Mesenchymal stem cell (in vitro differentiated cells and primary cell): ENCODE results near the gene RAPGEF5.

Experiments
- DNase-seq: peaks from one replicate; pipeline ENCODE4 v3.0.0-alpha.2; 2013
- H2AFZ ChIP-seq: one replicate; pipeline ENCODE4 v1.6.1; 2013; ENCODE audit warnings: low read depth, mild to moderate bottlenecking, control low read depth, inconsistent platforms, low read length, moderate library complexity
- H2AK5ac ChIP-seq: 2 replicates; pipeline ENCODE4 v1.6.1; 2013; ENCODE audit warnings: low read length, moderate library complexity, mild to moderate bottlenecking, inconsistent platforms; ENCODE audit not compliant: severe bottlenecking
- H2BK120ac ChIP-seq: one replicate; pipeline ENCODE4 v1.6.1; 2013; ENCODE audit warnings: low read depth, mild to moderate bottlenecking, inconsistent platforms, low read length, moderate library complexity
- H2BK12ac ChIP-seq, 2 experiments: one replicate each; pipeline ENCODE4 v1.6.1; 2013; ENCODE audit warnings: inconsistent platforms in 2 of 2, low read length in 2 of 2, mild to moderate bottlenecking in 2 of 2, moderate library complexity in 2 of 2, control low read depth in 1 of 2
- H2BK15ac ChIP-seq: one replicate; pipeline ENCODE4 v1.6.1; 2013; ENCODE audit warnings: mild to moderate bottlenecking, low read depth, inconsistent platforms; ENCODE audit not compliant: poor library complexity, severe bottlenecking
- H2BK5ac ChIP-seq: 2 replicates; pipeline ENCODE4 v1.6.1; 2013; ENCODE audit warnings: low read depth, mild to moderate bottlenecking, low read length, control low read depth, inconsistent platforms; ENCODE audit not compliant: poor library complexity, severe bottlenecking
- H3K14ac ChIP-seq, 2 experiments: one replicate each; pipeline ENCODE4 v1.6.1; 2013; ENCODE audit warnings: inconsistent platforms in 2 of 2, low read length in 2 of 2, control low read depth in 1 of 2, mild to moderate bottlenecking in 1 of 2, moderate library complexity in 1 of 2
- H3K18ac ChIP-seq, 2 experiments: one replicate each; pipeline ENCODE4 v1.6.1; 2013; ENCODE audit warnings: inconsistent platforms in 2 of 2, low read length in 2 of 2, control low read depth in 1 of 2, low read depth in 1 of 2, mild to moderate bottlenecking in 1 of 2
- H3K23ac ChIP-seq, 2 experiments: one replicate each; pipeline ENCODE4 v1.6.1; 2013; ENCODE audit warnings: inconsistent platforms in 2 of 2, low read length in 2 of 2, mild to moderate bottlenecking in 2 of 2, moderate library complexity in 2 of 2, control low read depth in 1 of 2
- H3K27ac ChIP-seq: 2 replicates; pipeline ENCODE4 v1.5.1; 2013; ENCODE audit warnings: mild to moderate bottlenecking, moderate library complexity, low read length, control low read depth, inconsistent platforms; ENCODE audit not compliant: poor library complexity, severe bottlenecking
- H3K27me3 ChIP-seq, 2 experiments: 2 replicates each; pipeline versions ENCODE4 v1.6.1 to v1.7.0; 2013; ENCODE audit warnings: low read length in 2 of 2, mild to moderate bottlenecking in 2 of 2, moderate library complexity in 2 of 2, control low read depth in 1 of 2, inconsistent platforms in 1 of 2; ENCODE audit not compliant: control insufficient read depth in 1 of 2, insufficient read depth in 1 of 2
- H3K36me3 ChIP-seq, 2 experiments: 2 replicates each; pipeline versions ENCODE4 v1.6.1 to v1.7.0; 2013; ENCODE audit warnings: low read length in 2 of 2, control low read depth in 1 of 2, inconsistent platforms in 1 of 2, low read depth in 1 of 2, mild to moderate bottlenecking in 1 of 2; ENCODE audit not compliant: insufficient read depth in 2 of 2, control insufficient read depth in 1 of 2
- H3K4ac ChIP-seq, 2 experiments: one replicate each; pipeline ENCODE4 v1.6.1; 2013; ENCODE audit warnings: inconsistent platforms in 2 of 2, low read length in 2 of 2, mild to moderate bottlenecking in 2 of 2, moderate library complexity in 2 of 2, control low read depth in 1 of 2, low read depth in 1 of 2
- H3K4me1 ChIP-seq: 2 replicates; pipeline ENCODE4 v1.6.1; 2013; ENCODE audit warnings: low read depth, low read length, control low read depth; ENCODE audit not compliant: control insufficient read depth, insufficient read depth
- H3K4me2 ChIP-seq: 2 replicates; pipeline ENCODE4 v1.6.1; 2013; ENCODE audit warnings: low read length, mild to moderate bottlenecking, inconsistent platforms; ENCODE audit not compliant: poor library complexity, severe bottlenecking
- H3K4me3 ChIP-seq, 2 experiments: 2 replicates each; pipeline versions ENCODE4 v1.5.1 to v1.7.0; 2013; ENCODE audit warnings: low read length in 2 of 2, mild to moderate bottlenecking in 2 of 2, control low read depth in 1 of 2, low read depth in 1 of 2; ENCODE audit not compliant: insufficient read depth in 1 of 2
- H3K79me1 ChIP-seq: replicated peaks from 2 replicates; pipeline ENCODE4 v1.6.1; 2013; ENCODE audit warnings: mild to moderate bottlenecking, control low read depth, low read length, inconsistent platforms; ENCODE audit not compliant: poor library complexity, severe bottlenecking
- H3K9ac ChIP-seq: 2 replicates; pipeline ENCODE4 v1.7.0; 2013; ENCODE audit warnings: mild to moderate bottlenecking, low read length, moderate library complexity
- H3K9me3 ChIP-seq: 2 replicates; pipeline ENCODE4 v1.7.0; 2013; ENCODE audit warnings: mild to moderate bottlenecking, low read length; ENCODE audit not compliant: control insufficient read depth
- H4K8ac ChIP-seq: one replicate; pipeline ENCODE4 v1.6.1; 2013; ENCODE audit warnings: inconsistent platforms, mild to moderate bottlenecking, low read length, moderate library complexity
- H4K91ac ChIP-seq: one replicate; pipeline ENCODE4 v1.6.1; 2013; ENCODE audit warnings: mild to moderate bottlenecking, low read length, inconsistent platforms
- WGBS: methylation state at CpG from one replicate; pipeline ENCODE4 v1.1.7; 2013; ENCODE audit warnings: mixed read lengths; 5-methylcytosine and 5-hydroxymethylcytosine counted together

The RAPGEF5 gene

DNA sequence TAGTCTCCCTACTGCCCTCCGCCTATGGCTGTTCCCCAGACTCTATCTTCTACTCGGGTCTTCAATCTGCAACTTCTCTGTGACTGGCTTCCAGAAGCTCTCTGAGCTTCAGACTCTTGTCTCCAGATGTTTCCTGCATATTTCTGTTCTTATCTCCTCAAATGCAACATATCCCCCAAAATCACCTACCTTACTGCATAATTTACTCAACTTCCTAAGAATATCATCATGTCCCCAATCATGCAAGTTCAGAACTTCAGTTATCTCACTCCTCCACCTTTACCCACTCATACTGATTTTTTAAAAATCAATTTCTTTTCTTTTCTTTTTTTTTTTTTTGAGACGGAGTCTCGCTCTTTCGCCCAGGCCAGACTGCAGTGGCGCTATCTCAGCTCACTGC lies 68.8 kb downstream of the RAPGEF5 start:
- no peaks in the 10 kb centered on the region for H3K79me1 ChIP-seq
- no peak overlapping the region for H3K27ac ChIP-seq

DNA sequence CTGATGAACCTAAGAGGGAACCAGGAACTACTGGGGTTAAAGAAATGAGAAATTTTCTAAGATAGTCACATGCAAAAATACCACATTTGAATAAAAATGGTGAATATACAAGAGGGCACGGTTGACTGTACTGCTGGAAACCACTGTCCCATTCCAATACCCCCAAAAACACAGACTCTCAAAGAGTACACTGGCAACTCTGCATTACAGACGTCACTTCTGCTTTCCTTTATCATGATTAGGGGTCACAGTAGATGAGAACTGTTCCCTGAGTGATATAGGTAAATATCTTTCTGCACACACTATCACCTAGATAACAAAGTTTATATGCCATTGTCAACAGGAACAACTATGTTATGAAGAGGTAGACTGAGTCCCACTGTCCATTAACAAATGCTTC lies 69.5 kb downstream of the RAPGEF5 start:
- WGBS = no CpG with 5 or more reads among the region's 2 CpGs
- Histone ChIP-seq H4K91ac (no peak overlapping the region), H2AK5ac (no peak overlapping the region)

More for the DNA sequence above, 68.8 kb downstream of the RAPGEF5 start:
- no peak overlapping the region for H4K91ac ChIP-seq
- no peak overlapping the region for H3K9ac ChIP-seq
- no peak overlapping the region for H3K4me2 ChIP-seq
- H2BK120ac ChIP-seq = no peak overlapping the region
- H3K4ac ChIP-seq = no peak overlapping the region
- H3K4me3 ChIP-seq = no peak overlapping the region
- no peak overlapping the region for H3K23ac ChIP-seq
- H2BK15ac ChIP-seq = no peak overlapping the region
- no peak overlapping the region for H3K14ac ChIP-seq
- H3K4me1 ChIP-seq = no peaks in the 10 kb centered on the region
- H2AFZ ChIP-seq = no peak overlapping the region
- H2BK12ac ChIP-seq = no peak overlapping the region
- no peaks in the 10 kb centered on the region for H3K36me3 ChIP-seq
- peaks cover 8% of the 10 kb centered on the region in 2 experiments for H3K27me3 ChIP-seq
- H3K9me3 ChIP-seq = no peaks in the 10 kb centered on the region
- H2AK5ac ChIP-seq = no peak overlapping the region
- DNase-seq = no peak
- no peak overlapping the region for H2BK5ac ChIP-seq
- 80% methylated on average over 2 of the region's 6 CpGs for WGBS
- no peak overlapping the region for H4K8ac ChIP-seq
- H3K18ac ChIP-seq = no peak overlapping the region

DNA sequence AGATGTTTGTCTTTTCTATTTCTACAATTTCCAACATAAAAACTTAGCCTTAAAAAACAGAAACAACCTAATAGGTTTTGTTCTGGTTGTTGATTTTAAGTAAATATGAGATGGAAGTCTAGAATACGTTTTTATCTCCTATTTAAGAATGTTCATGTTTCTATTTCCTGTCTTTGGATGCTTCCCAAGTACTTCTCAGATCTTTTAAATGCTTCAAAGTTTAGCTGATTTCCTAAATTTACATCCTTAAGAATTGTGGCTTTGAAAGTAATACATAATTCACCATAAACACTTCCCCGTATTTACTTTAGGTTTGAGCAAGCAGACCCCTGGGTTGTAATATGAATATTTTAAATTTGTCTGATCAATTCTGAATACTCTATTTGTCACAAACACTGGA lies 70.5 kb downstream of the RAPGEF5 start:
- Histone ChIP-seq H3K4me3 (no peak overlapping the region), H2BK5ac (no peak overlapping the region), H2BK12ac (no peak overlapping the region), H2BK15ac (no peak overlapping the region), H3K23ac (no peak overlapping the region), H4K91ac (no peak overlapping the region), H3K27me3 (peaks cover 0 to 4% of the 10 kb centered on the region in 2 experiments), H3K9ac (no peak overlapping the region), H3K14ac (no peak overlapping the region), H2AK5ac (no peak overlapping the region), H4K8ac (no peak overlapping the region), H3K79me1 (no peaks in the 10 kb centered on the region), H3K4me2 (no peak overlapping the region), H3K4me1 (no peaks in the 10 kb centered on the region), H3K18ac (no peak overlapping the region), H2AFZ (no peak overlapping the region), H3K36me3 (no peaks in the 10 kb centered on the region), H2BK120ac (no peak overlapping the region), H3K9me3 (no peaks in the 10 kb centered on the region), H3K4ac (no peak overlapping the region), H3K27ac (no peak overlapping the region)
- no peak for DNase-seq
- no CpG with 5 or more reads among the region's 2 CpGs for WGBS

More for the DNA sequence above, 69.5 kb downstream of the RAPGEF5 start:
- no peak overlapping the region for H3K4me2 ChIP-seq
- H3K4me1 ChIP-seq = no peaks in the 10 kb centered on the region
- no peak overlapping the region for H3K4me3 ChIP-seq
- no peaks in the 10 kb centered on the region for H3K79me1 ChIP-seq
- H4K8ac ChIP-seq = no peak overlapping the region
- no peak overlapping the region for H3K14ac ChIP-seq
- no peaks in the 10 kb centered on the region for H3K36me3 ChIP-seq
- no peak overlapping the region for H2BK15ac ChIP-seq
- H2AFZ ChIP-seq = no peak overlapping the region
- H3K27ac ChIP-seq = no peak overlapping the region
- peaks cover 0 to 5% of the 10 kb centered on the region in 2 experiments for H3K27me3 ChIP-seq
- no peak overlapping the region for H2BK5ac ChIP-seq
- no peaks in the 10 kb centered on the region for H3K9me3 ChIP-seq
- H3K4ac ChIP-seq = no peak overlapping the region
- no peak overlapping the region for H3K23ac ChIP-seq
- no peak overlapping the region for H3K9ac ChIP-seq
- DNase-seq = no peak
- H2BK12ac ChIP-seq = no peak overlapping the region
- no peak overlapping the region for H2BK120ac ChIP-seq
- H3K18ac ChIP-seq = no peak overlapping the region

DNA sequence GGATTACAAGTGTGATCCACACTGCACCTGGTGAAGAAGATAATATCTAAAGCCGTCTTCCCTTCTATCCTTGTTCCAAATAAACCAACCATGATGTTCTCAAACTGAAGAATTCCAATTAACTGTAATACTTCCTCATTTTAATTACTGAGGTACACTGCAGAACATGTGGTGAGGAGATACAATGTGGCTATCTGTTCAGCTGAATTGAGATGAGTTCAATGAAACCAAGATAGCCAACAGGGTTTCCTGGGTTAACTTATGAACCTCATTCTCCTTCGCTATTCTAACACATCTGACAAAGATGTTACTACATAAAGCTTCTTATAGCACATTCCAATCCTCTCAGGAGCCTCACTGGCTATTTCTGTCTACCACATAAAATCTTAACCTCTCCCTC lies 75.5 kb downstream of the RAPGEF5 start:
- Histone ChIP-seq H3K36me3 (no peaks in the 10 kb centered on the region), H3K18ac (no peak overlapping the region), H3K27me3 (peaks cover 0 to 8% of the 10 kb centered on the region in 2 experiments), H3K9ac (no peak overlapping the region), H3K4me3 (no peak overlapping the region), H4K8ac (no peak overlapping the region), H2BK5ac (no peak overlapping the region), H3K4me1 (no peaks in the 10 kb centered on the region), H2AFZ (no peak overlapping the region), H3K27ac (no peak overlapping the region), H2BK12ac (no peak overlapping the region), H3K9me3 (no peaks in the 10 kb centered on the region), H3K79me1 (no peaks in the 10 kb centered on the region), H3K4me2 (no peak overlapping the region), H3K23ac (no peak overlapping the region), H2AK5ac (no peak overlapping the region), H3K4ac (no peak overlapping the region), H2BK120ac (no peak overlapping the region), H3K14ac (no peak overlapping the region), H2BK15ac (no peak overlapping the region), H4K91ac (no peak overlapping the region)
- DNase-seq = no peak
- WGBS = 88% methylated on average over 2 of the region's 2 CpGs
